Heart left ventricle (tissue), 16 donors: ENCODE measurements around the gene ARHGDIB. TPM values are rescaled to one million over a fixed set of nuclear protein-coding genes. Genes with fewer than 3 reads are reported as not detected.

Experiments
- ATAC-seq, 4 donors: fragments of 200-7000 bp; cut with Tn5 transposase; one replicate each; pipeline ENCODE4 v1.9.1; 2020 to 2022; ENCODE audit warnings: moderate library complexity in 4 of 4, mild to moderate bottlenecking in 3 of 4, moderate number of reproducible peaks in 1 of 4
- DNase-seq, 5 donors: peaks; one replicate each; pipeline ENCODE4 v3.0.0-alpha.2; 2020
- H3K27ac ChIP-seq, 12 donors: fragments of 200-600 bp; sonication (generic) in 4 of 12; one replicate each; pipeline versions ENCODE4 v1.5.0 to v1.8.0; 2016 to 2022; ENCODE audit warnings: mild to moderate bottlenecking in 2 of 12
- H3K27me3 ChIP-seq, 9 donors: fragments of 200-600 bp; sonication (generic) in 2 of 9; one replicate each; pipeline versions ENCODE4 v1.5.1 to v1.8.0; 2016 to 2022; ENCODE audit warnings: mild to moderate bottlenecking in 3 of 9
- H3K36me3 ChIP-seq, 9 donors: fragments of 200-600 bp; sonication (generic) in 2 of 9; one replicate each; pipeline versions ENCODE4 v1.5.0 to v1.8.0; 2018 to 2022; ENCODE audit warnings: mild to moderate bottlenecking in 2 of 9
- H3K4me1 ChIP-seq, 12 donors: fragments of 200-600 bp; sonication (generic) in 4 of 12; one replicate each; pipeline versions ENCODE4 v1.5.0 to v1.8.0; 2016 to 2022; ENCODE audit warnings: mild to moderate bottlenecking in 3 of 12
- H3K4me3 ChIP-seq, 12 donors: fragments of 200-600 bp; sonication (generic) in 4 of 12; one replicate each; pipeline versions ENCODE4 v1.5.0 to v1.8.0; 2017 to 2022; ENCODE audit warnings: mild to moderate bottlenecking in 9 of 12, moderate library complexity in 4 of 12
- H3K9me3 ChIP-seq, 12 donors: fragments of 200-600 bp; sonication (generic) in 4 of 12; one replicate each; pipeline versions ENCODE4 v1.5.0 to v1.8.0; 2016 to 2022; ENCODE audit warnings: mild to moderate bottlenecking in 1 of 12
- CTCF ChIP-seq, 12 donors: fragments of 200-600 bp; sonication (generic) in 4 of 12; IDR thresholded peaks; one replicate each; pipeline versions ENCODE4 v1.5.0 to v1.8.0; 2018 to 2022; ENCODE audit warnings: antibody characterized with exemption in 12 of 12, mild to moderate bottlenecking in 5 of 12
- POLR2A ChIP-seq, 2 donors: fragments of 450-650 bp; IDR thresholded peaks; one replicate each; pipeline ENCODE4 v1.6.1; 2017; ENCODE audit warnings: antibody characterized with exemption in 2 of 2, mild to moderate bottlenecking in 2 of 2, moderate library complexity in 2 of 2
- WGBS, 4 donors: extraction: QIAGEN DNeasy Blood & Tissue Kit in 2 of 4; methylation state at CpG; one replicate each; pipeline versions ENCODE4 v1.1.5 to v1.1.7; 2013 to 2018; 5-methylcytosine and 5-hydroxymethylcytosine counted together
- intact Hi-C, 10 donors: fragments of 100-400 bp; cut with DNase I; formaldehyde crosslinking; loops; one replicate each; pipeline versions ENCODE4 v1.11.1 to v1.14.2; 2022
- polyA plus RNA-seq, 2 donors: library from polyadenylated mRNA; stranded (reverse); fragments of 200-250 nt; gene quantifications; one replicate each; pipeline ENCODE4 v1.2.3, GENCODE V29; 2013
- total RNA-seq, 9 donors: library from RNA; depleted of rRNA in 2 of 9; stranded (reverse); fragments of >200 nt in 2 of 9; fragmentation: NEBNext Ultra II Directional in 3 of 9; extraction: Animal tissue kit (Norgen Biotek cat#: 25700) in 3 of 9; gene quantifications; one replicate each; pipeline versions ENCODE4 v1.1.0 to v1.2.4, GENCODE V29; 2016 to 2023
- donor health status: ischemic (EF 13 %, LVEDD 7.1; RV severe dilation, severe dysfunction).
- donor health status: healthy with polysubstance abuse.
- donor health status: DM: no; HTN: yes; CAD: no.
- donor health status: DM: no; HTN: no; CAD: no.
- donor health status: ischemic (EF 25% LVEDD 6.9; RV normal size, moderate dysfunction).
- donor health status: ischemic (EF 25% LVEDD 5.7; RV mildly dilated, moderate dysfunction).
- donor health status: healthy.
- donor health status: DM: yes; HTN: yes; CAD: no.
- donor health status: ischemic (EF 35%, LVEDD 5.7; RV mildly dilated, moderate dysfunction).
- donor health status: nonischemic (EF 11% LVEDD 7.7; RV severe dilation, severe dysfunction).
- donor health status: DM: yes; HTN: yes; CAD: no.
- donor health status: PGD.
- donor health status: ischemic (EF 29% LVEDD 5.4; RV normal size, mild dysfunction).
- donor health status: nonischemic (EF 23%, LVEDD 6.1; RV moderate dilation, normal function).

Gene ARHGDIB
- total and polyA plus RNA-seq, 11 donors: 30.5 to 256 (median 65.8) TPM

- H3K27ac ChIP-seq: no peak overlapping the region
- no peak for DNase-seq
- H3K36me3 ChIP-seq: no peaks in the 10 kb centered on the region
- ATAC-seq: no peak
- H3K4me1 ChIP-seq: peaks cover 0 to 32% (median 0%) of the 10 kb centered on the region in 12 donors
- no peaks in the 10 kb centered on the region for H3K27me3 ChIP-seq
- no peak overlapping the region for H3K4me3 ChIP-seq
- TF ChIP-seq CTCF (IDR thresholded peaks at IDR 0.05): no peak
- TF ChIP-seq POLR2A (IDR thresholded peaks at IDR 0.05): no peak
- H3K9me3 ChIP-seq: no peaks in the 10 kb centered on the region
- 91 to 96% (median 93%) methylated on average over 3 of the region's 3 CpGs for WGBS, 4 donors
- intact Hi-C loops: no loop called here
Observed at GRCh38 chr12:14974633-14975032, 13.2 kb upstream of the ARHGDIB start.

GRCh38 chr12:14972816-14973215 lies 11.4 kb upstream of the ARHGDIB start, which contains the start of gene PDE6H:
TSS of gene PDE6H (plus strand) at chr12:14973042. CDS start at chr12:14978013, 4,971 bp downstream.
- WGBS, 4 donors: 85 to 95% (median 93%) methylated on average over 2 of the region's 2 CpGs
- no peak within 1 kb of the TSS for H3K27ac ChIP-seq
- no peaks in the 10 kb centered on the region for H3K27me3 ChIP-seq
- H3K9me3 ChIP-seq: no peaks in the 10 kb centered on the region
- no peak for DNase-seq
- no peak within 1 kb of the TSS for H3K4me3 ChIP-seq
- intact Hi-C loops: no loop called here
- peaks cover 0 to 29% (median 0%) of the 10 kb centered on the region in 12 donors for H3K4me1 ChIP-seq
- H3K36me3 ChIP-seq: no peaks in the 10 kb centered on the region
- TF ChIP-seq CTCF (IDR thresholded peaks at IDR 0.05) (no peak), POLR2A (IDR thresholded peaks at IDR 0.05) (no peak)
- ATAC-seq: no peak

GRCh38 chr12:14970473-14970872 lies 9.1 kb upstream of the ARHGDIB start:
- H3K4me3 ChIP-seq: no peak overlapping the region
- WGBS, 4 donors: 65 to 88% (median 78%) methylated on average over 4 of the region's 4 CpGs
- no peaks in the 10 kb centered on the region for H3K36me3 ChIP-seq
- intact Hi-C loops: no loop called here
- H3K27ac ChIP-seq: no peak overlapping the region
- H3K4me1 ChIP-seq: peaks cover 0 to 18% (median 0%) of the 10 kb centered on the region in 12 donors
- no peaks in the 10 kb centered on the region for H3K9me3 ChIP-seq
- TF ChIP-seq POLR2A (IDR thresholded peaks at IDR 0.05): no peak
- no peak for ATAC-seq
- no peaks in the 10 kb centered on the region for H3K27me3 ChIP-seq
- DNase-seq: no peak

GRCh38 chr12:14968478-14968877 lies 7.1 kb upstream of the ARHGDIB start:
- 44 to 59% (median 46%) methylated on average over 3 of the region's 3 CpGs for WGBS, 4 donors

More at GRCh38 chr12:14968478-14968877, 7.1 kb upstream of the ARHGDIB start:
- no peak for TF ChIP-seq CTCF (IDR thresholded peaks at IDR 0.05)
- TF ChIP-seq POLR2A (IDR thresholded peaks at IDR 0.05): no peak
- Histone ChIP-seq H3K4me3 (no peak overlapping the region), H3K36me3 (no peaks in the 10 kb centered on the region), H3K9me3 (no peaks in the 10 kb centered on the region), H3K4me1 (peaks cover 0 to 14% (median 0%) of the 10 kb centered on the region in 12 donors), H3K27me3 (no peaks in the 10 kb centered on the region), H3K27ac (no peak overlapping the region)
- DNase-seq (no peak), ATAC-seq (no peak)
- intact Hi-C loops: no loop called here
